ENCODE data around the gene P2RY2.

Gene P2RY2

GRCh38 chr11:73262851-73263495, 44.9 kb downstream of the P2RY2 start:
- TF ChIP-seq ISL1 (CRISPR knock-in tag; IDR thresholded peaks at IDR 0.05) (no peak), ZFP30 (CRISPR knock-in tag; IDR thresholded peaks at IDR 0.05) (no peak), GLIS3 (CRISPR knock-in tag; IDR thresholded peaks at IDR 0.05) (no peak), PPARA (CRISPR knock-in tag; IDR thresholded peaks at IDR 0.05; ENCODE audit: borderline replicate concordance) (no peak), ZC3H10 (CRISPR knock-in tag; IDR thresholded peaks at IDR 0.05) (no peak), ESRRG (CRISPR knock-in tag; IDR thresholded peaks at IDR 0.05) (no peak), ZNF70 (CRISPR knock-in tag; IDR thresholded peaks at IDR 0.05) (no peak), OSR1 (CRISPR knock-in tag; IDR thresholded peaks at IDR 0.05) (no peak), ZFP3 (CRISPR knock-in tag; IDR thresholded peaks at IDR 0.05) (no peak), BACH2 (CRISPR knock-in tag; IDR thresholded peaks at IDR 0.05; ENCODE audit: borderline replicate concordance) (no peak), CSDC2 (CRISPR knock-in tag; IDR thresholded peaks at IDR 0.05) (no peak), RARB (CRISPR knock-in tag; IDR thresholded peaks at IDR 0.05) (no peak), ARNTL (CRISPR knock-in tag; IDR thresholded peaks at IDR 0.05; ENCODE audit: borderline replicate concordance, low read depth) (no peak)
- TF ChIP-seq, protein P1, sequence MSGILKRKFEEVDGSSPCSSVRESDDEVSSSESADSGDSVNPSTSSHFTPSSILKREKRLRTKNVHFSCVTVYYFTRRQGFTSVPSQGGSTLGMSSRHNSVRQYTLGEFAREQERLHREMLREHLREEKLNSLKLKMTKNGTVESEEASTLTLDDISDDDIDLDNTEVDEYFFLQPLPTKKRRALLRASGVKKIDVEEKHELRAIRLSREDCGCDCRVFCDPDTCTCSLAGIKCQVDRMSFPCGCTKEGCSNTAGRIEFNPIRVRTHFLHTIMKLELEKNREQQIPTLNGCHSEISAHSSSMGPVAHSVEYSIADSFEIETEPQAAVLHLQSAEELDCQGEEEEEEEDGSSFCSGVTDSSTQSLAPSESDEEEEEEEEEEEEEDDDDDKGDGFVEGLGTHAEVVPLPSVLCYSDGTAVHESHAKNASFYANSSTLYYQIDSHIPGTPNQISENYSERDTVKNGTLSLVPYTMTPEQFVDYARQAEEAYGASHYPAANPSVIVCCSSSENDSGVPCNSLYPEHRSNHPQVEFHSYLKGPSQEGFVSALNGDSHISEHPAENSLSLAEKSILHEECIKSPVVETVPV (CRISPR knock-in tag; IDR thresholded peaks at IDR 0.05) = no peak
- TF ChIP-seq, protein P2, sequence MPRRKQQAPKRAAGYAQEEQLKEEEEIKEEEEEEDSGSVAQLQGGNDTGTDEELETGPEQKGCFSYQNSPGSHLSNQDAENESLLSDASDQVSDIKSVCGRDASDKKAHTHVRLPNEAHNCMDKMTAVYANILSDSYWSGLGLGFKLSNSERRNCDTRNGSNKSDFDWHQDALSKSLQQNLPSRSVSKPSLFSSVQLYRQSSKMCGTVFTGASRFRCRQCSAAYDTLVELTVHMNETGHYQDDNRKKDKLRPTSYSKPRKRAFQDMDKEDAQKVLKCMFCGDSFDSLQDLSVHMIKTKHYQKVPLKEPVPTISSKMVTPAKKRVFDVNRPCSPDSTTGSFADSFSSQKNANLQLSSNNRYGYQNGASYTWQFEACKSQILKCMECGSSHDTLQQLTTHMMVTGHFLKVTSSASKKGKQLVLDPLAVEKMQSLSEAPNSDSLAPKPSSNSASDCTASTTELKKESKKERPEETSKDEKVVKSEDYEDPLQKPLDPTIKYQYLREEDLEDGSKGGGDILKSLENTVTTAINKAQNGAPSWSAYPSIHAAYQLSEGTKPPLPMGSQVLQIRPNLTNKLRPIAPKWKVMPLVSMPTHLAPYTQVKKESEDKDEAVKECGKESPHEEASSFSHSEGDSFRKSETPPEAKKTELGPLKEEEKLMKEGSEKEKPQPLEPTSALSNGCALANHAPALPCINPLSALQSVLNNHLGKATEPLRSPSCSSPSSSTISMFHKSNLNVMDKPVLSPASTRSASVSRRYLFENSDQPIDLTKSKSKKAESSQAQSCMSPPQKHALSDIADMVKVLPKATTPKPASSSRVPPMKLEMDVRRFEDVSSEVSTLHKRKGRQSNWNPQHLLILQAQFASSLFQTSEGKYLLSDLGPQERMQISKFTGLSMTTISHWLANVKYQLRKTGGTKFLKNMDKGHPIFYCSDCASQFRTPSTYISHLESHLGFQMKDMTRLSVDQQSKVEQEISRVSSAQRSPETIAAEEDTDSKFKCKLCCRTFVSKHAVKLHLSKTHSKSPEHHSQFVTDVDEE (CRISPR knock-in tag; IDR thresholded peaks at IDR 0.05) = no peak
- TF ChIP-seq, protein P3, sequence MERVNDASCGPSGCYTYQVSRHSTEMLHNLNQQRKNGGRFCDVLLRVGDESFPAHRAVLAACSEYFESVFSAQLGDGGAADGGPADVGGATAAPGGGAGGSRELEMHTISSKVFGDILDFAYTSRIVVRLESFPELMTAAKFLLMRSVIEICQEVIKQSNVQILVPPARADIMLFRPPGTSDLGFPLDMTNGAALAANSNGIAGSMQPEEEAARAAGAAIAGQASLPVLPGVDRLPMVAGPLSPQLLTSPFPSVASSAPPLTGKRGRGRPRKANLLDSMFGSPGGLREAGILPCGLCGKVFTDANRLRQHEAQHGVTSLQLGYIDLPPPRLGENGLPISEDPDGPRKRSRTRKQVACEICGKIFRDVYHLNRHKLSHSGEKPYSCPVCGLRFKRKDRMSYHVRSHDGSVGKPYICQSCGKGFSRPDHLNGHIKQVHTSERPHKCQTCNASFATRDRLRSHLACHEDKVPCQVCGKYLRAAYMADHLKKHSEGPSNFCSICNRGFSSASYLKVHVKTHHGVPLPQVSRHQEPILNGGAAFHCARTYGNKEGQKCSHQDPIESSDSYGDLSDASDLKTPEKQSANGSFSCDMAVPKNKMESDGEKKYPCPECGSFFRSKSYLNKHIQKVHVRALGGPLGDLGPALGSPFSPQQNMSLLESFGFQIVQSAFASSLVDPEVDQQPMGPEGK (CRISPR knock-in tag; IDR thresholded peaks at IDR 0.05; ENCODE audit: borderline replicate concordance) = no peak
- ATAC-seq = no peak

- TF ChIP-seq ESRRG (CRISPR knock-in tag; IDR thresholded peaks at IDR 0.05) = no peak
- TF ChIP-seq BACH2 (CRISPR knock-in tag; IDR thresholded peaks at IDR 0.05; ENCODE audit: borderline replicate concordance) = no peak
- TF ChIP-seq, protein P3 (CRISPR knock-in tag; IDR thresholded peaks at IDR 0.05; ENCODE audit: borderline replicate concordance) = no peak
- TF ChIP-seq, protein P2 (CRISPR knock-in tag; IDR thresholded peaks at IDR 0.05) = no peak
- TF ChIP-seq ISL1 (CRISPR knock-in tag; IDR thresholded peaks at IDR 0.05) = no peak
- TF ChIP-seq, protein P1 (CRISPR knock-in tag; IDR thresholded peaks at IDR 0.05) = no peak
- TF ChIP-seq OSR1 (CRISPR knock-in tag; IDR thresholded peaks at IDR 0.05) = no peak
- TF ChIP-seq RARB (CRISPR knock-in tag; IDR thresholded peaks at IDR 0.05) = no peak
- TF ChIP-seq POU6F1 (CRISPR knock-in tag; IDR thresholded peaks at IDR 0.05; ENCODE audit: borderline replicate concordance, low read depth) = no peak
- TF ChIP-seq PPARA (CRISPR knock-in tag; IDR thresholded peaks at IDR 0.05; ENCODE audit: borderline replicate concordance) = no peak
- no peak for TF ChIP-seq ZFP3 (CRISPR knock-in tag; IDR thresholded peaks at IDR 0.05)
- no peak for TF ChIP-seq ZC3H10 (CRISPR knock-in tag; IDR thresholded peaks at IDR 0.05)
- no peak for TF ChIP-seq ARNTL (CRISPR knock-in tag; IDR thresholded peaks at IDR 0.05; ENCODE audit: borderline replicate concordance, low read depth)
Observed at GRCh38 chr11:73263640-73264039, 45.6 kb downstream of the P2RY2 start.

More at GRCh38 chr11:73263640-73264039, 45.6 kb downstream of the P2RY2 start:
- no peak for ATAC-seq
